DMS114 treated with DMSO at 0.1 percent for 48 hours (cell line): ENCODE results near the gene GDPD5.

ENCODE experiments used
- DNase-seq: peaks from one replicate; lab custom pipeline; 2025; ENCODE audit not compliant: unreplicated experiment; lab: John Stamatoyannopoulos, UW

Gene GDPD5

GRCh38 chr11:75474878-75475766, 50.6 kb downstream of the GDPD5 start:
- DNase-seq: no peak

- no peak for DNase-seq
These were observed 51.5 kb downstream of the GDPD5 start for GRCh38 chr11:75474240-75474639.

- no peak for DNase-seq
These were observed 52.1 kb downstream of the GDPD5 start for GRCh38 chr11:75473684-75474083.

- DNase-seq: no peak
These were observed 53.5 kb downstream of the GDPD5 start for GRCh38 chr11:75472081-75472732.

- DNase-seq: no peak
These were observed 54.4 kb downstream of the GDPD5 start for GRCh38 chr11:75471176-75471973.

- no peak for DNase-seq
These were observed 55.2 kb downstream of the GDPD5 start for GRCh38 chr11:75470476-75471080.

- no peak for DNase-seq
These were observed 55.8 kb downstream of the GDPD5 start for GRCh38 chr11:75469785-75470405.

- no peak for DNase-seq
These were observed 57.0 kb downstream of the GDPD5 start for GRCh38 chr11:75468534-75469340.

- DNase-seq: no peak
These were observed 57.9 kb downstream of the GDPD5 start for GRCh38 chr11:75467881-75468280.

- DNase-seq: no peak
These were observed 58.4 kb downstream of the GDPD5 start for GRCh38 chr11:75467311-75467710.

GRCh38 chr11:75465701-75466531, 59.8 kb downstream of the GDPD5 start:
- DNase-seq: no peak

GRCh38 chr11:75463106-75463774, 62.5 kb downstream of the GDPD5 start:
- no peak for DNase-seq

- no peak for DNase-seq
These were observed 63.6 kb downstream of the GDPD5 start for GRCh38 chr11:75462117-75462653.

GRCh38 chr11:75461151-75461550, 64.6 kb downstream of the GDPD5 start:
- DNase-seq: no peak

GRCh38 chr11:75456596-75457183, 69.1 kb downstream of the GDPD5 start:
- DNase-seq: no peak

- no peak for DNase-seq
These were observed 70.8 kb downstream of the GDPD5 start for GRCh38 chr11:75454987-75455386.

- DNase-seq: no peak
These were observed 71.7 kb downstream of the GDPD5 start for GRCh38 chr11:75453916-75454655.
